Measurements from ENCODE around the gene MZT1.

The MZT1 gene

DNA sequence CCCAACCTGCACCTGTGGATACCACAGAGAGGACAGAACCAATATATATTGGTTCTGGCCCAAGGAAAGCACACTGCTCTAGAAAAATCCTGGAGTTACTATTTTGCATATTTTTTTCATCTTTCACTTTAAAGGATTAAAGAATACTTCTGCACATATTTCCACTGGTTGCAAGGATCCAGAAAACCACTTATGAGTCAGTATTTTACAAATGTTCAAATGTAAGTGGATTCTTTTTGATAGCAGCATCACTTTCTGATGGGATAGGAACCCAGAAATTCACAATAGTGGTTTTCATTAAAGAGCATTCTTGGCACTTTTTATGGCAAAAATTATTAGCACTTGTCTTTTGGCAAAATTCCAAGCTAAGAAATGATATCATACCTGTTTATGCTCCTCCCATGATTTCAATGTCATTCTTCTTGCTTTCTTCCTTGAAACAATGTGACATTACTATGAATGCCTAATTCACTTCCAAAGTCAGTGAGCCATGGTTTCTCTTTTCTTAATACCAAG lies 38.2 kb downstream of the MZT1 start:
- H3K9me3 ChIP-seq (ENCODE audit: control insufficient read depth in 2 of 2, low read length in 2 of 2), result no peaks in the 10 kb centered on the region
- no peak overlapping the region for H3K4me3 ChIP-seq (ENCODE audit: low read length in 2 of 2)
- no peaks in the 10 kb centered on the region for H3K36me3 ChIP-seq (ENCODE audit: control insufficient read depth in 2 of 2, insufficient read depth in 2 of 2, low read length in 2 of 2)
- no peak overlapping the region for H3K27ac ChIP-seq (ENCODE audit: low read depth in 2 of 2, low read length in 2 of 2)
- no peaks in the 10 kb centered on the region for H3K4me1 ChIP-seq (ENCODE audit: control insufficient read depth in 2 of 2, insufficient read depth in 2 of 2, low read length in 2 of 2)
- no peaks in the 10 kb centered on the region for H3K27me3 ChIP-seq (ENCODE audit: control insufficient read depth in 2 of 2, insufficient read depth in 2 of 2, low read length in 2 of 2)
- no peak overlapping the region for H3K9ac ChIP-seq (ENCODE audit: low read depth in 1 of 2, low read length in 2 of 2)

DNA sequence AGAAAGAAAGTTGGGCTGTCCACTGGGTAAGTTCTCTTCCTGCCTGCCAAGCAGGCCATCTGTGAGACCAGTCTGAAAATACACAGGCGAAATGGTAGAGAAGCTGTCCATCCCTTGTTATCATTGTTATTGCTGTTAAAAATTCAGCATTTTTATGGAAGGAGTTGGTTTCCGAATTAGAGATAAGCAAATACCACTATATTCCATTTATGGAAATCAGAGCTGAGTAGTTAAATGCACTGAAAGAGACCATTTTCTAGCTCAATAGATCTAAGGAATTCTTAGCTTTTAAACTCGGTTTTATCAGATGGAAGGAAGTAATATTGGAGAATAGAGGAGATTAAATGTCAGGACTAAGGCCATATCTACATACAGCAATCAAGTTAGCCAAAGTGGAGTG lies 40.7 kb downstream of the MZT1 start:
- Histone ChIP-seq H3K4me1 (ENCODE audit: control insufficient read depth in 2 of 2, insufficient read depth in 2 of 2, low read length in 2 of 2) (no peaks in the 10 kb centered on the region), H3K27me3 (ENCODE audit: control insufficient read depth in 2 of 2, insufficient read depth in 2 of 2, low read length in 2 of 2) (no peaks in the 10 kb centered on the region), H3K9me3 (ENCODE audit: control insufficient read depth in 2 of 2, low read length in 2 of 2) (no peaks in the 10 kb centered on the region), H3K4me3 (ENCODE audit: low read length in 2 of 2) (no peak overlapping the region), H3K27ac (ENCODE audit: low read depth in 2 of 2, low read length in 2 of 2) (no peak overlapping the region), H3K36me3 (ENCODE audit: control insufficient read depth in 2 of 2, insufficient read depth in 2 of 2, low read length in 2 of 2) (no peaks in the 10 kb centered on the region), H3K9ac (ENCODE audit: low read depth in 1 of 2, low read length in 2 of 2) (no peak overlapping the region)

DNA sequence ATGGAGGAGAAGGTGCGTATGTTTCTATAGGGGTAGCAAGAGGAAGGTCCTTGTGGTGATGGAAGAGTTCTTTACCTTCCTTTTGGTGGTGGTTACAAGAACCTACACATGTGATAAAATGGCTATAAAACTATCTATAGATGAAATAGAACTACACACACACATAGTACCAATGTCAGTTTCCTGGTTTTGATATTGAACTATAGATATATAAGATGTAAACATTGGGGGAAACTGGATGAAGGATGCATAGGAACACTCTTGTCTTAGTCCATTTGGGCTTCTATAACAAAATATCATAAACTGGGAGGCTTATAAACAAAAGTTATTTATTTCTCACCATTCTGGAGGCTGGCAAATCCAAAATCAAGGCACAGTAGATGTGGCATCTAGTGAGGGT lies 47.1 kb downstream of the MZT1 start:
- Histone ChIP-seq H3K4me3 (ENCODE audit: low read length in 2 of 2) (no peak overlapping the region), H3K27ac (ENCODE audit: low read depth in 2 of 2, low read length in 2 of 2) (no peak overlapping the region), H3K9me3 (ENCODE audit: control insufficient read depth in 2 of 2, low read length in 2 of 2) (no peaks in the 10 kb centered on the region), H3K4me1 (ENCODE audit: control insufficient read depth in 2 of 2, insufficient read depth in 2 of 2, low read length in 2 of 2) (no peaks in the 10 kb centered on the region), H3K9ac (ENCODE audit: low read depth in 1 of 2, low read length in 2 of 2) (no peak overlapping the region), H3K36me3 (ENCODE audit: control insufficient read depth in 2 of 2, insufficient read depth in 2 of 2, low read length in 2 of 2) (no peaks in the 10 kb centered on the region), H3K27me3 (ENCODE audit: control insufficient read depth in 2 of 2, insufficient read depth in 2 of 2, low read length in 2 of 2) (no peaks in the 10 kb centered on the region)

DNA sequence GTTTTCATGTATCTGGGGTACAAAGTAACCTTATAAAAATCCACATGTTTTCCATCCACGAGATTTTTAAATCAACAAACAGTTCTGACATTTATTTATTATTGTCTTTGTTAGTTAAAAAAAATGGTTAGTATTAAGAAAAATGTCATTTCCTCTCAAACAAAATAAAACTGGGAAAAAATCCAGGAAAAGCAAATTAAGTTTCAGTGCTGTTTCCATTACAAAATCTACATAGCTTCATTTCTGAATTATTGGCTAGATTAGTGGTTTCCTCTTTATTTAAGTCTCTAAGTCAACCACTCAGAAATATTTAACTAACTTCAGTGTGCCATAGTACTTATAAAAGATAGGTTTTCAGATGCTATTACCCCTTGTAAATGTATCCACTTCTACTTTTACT lies 49.1 kb downstream of the MZT1 start:
- no peaks in the 10 kb centered on the region for H3K4me1 ChIP-seq (ENCODE audit: control insufficient read depth in 2 of 2, insufficient read depth in 2 of 2, low read length in 2 of 2)
- H3K9me3 ChIP-seq (ENCODE audit: control insufficient read depth in 2 of 2, low read length in 2 of 2), result no peaks in the 10 kb centered on the region
- H3K27ac ChIP-seq (ENCODE audit: low read depth in 2 of 2, low read length in 2 of 2), result no peak overlapping the region
- no peak overlapping the region for H3K4me3 ChIP-seq (ENCODE audit: low read length in 2 of 2)
- no peaks in the 10 kb centered on the region for H3K27me3 ChIP-seq (ENCODE audit: control insufficient read depth in 2 of 2, insufficient read depth in 2 of 2, low read length in 2 of 2)
- no peak overlapping the region for H3K9ac ChIP-seq (ENCODE audit: low read depth in 1 of 2, low read length in 2 of 2)
- H3K36me3 ChIP-seq (ENCODE audit: control insufficient read depth in 2 of 2, insufficient read depth in 2 of 2, low read length in 2 of 2), result no peaks in the 10 kb centered on the region

DNA sequence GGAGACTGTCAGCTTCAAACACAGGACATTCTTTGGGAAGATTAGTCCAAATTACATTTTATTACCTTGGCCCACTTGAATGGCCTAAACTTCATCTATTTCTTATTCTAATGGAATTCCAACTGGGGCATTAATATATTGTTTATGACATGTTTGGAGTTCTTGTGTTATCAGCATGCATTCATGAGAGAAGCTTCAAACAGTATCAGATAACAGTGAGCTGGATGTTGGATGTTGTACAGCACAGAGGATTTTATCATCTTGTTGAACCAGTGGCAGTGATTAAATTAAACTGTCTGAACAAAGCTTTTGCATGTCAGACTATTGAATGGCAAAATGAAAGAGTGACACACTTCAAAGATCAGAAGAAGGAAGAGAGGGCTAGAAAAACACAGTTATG lies 50.0 kb downstream of the MZT1 start:
- no peaks in the 10 kb centered on the region for H3K36me3 ChIP-seq (ENCODE audit: control insufficient read depth in 2 of 2, insufficient read depth in 2 of 2, low read length in 2 of 2)
- no peaks in the 10 kb centered on the region for H3K4me1 ChIP-seq (ENCODE audit: control insufficient read depth in 2 of 2, insufficient read depth in 2 of 2, low read length in 2 of 2)
- no peak overlapping the region for H3K9ac ChIP-seq (ENCODE audit: low read depth in 1 of 2, low read length in 2 of 2)
- H3K27me3 ChIP-seq (ENCODE audit: control insufficient read depth in 2 of 2, insufficient read depth in 2 of 2, low read length in 2 of 2), result no peaks in the 10 kb centered on the region
- H3K27ac ChIP-seq (ENCODE audit: low read depth in 2 of 2, low read length in 2 of 2), result no peak overlapping the region
- H3K4me3 ChIP-seq (ENCODE audit: low read length in 2 of 2), result no peak overlapping the region
- no peaks in the 10 kb centered on the region for H3K9me3 ChIP-seq (ENCODE audit: control insufficient read depth in 2 of 2, low read length in 2 of 2)

DNA sequence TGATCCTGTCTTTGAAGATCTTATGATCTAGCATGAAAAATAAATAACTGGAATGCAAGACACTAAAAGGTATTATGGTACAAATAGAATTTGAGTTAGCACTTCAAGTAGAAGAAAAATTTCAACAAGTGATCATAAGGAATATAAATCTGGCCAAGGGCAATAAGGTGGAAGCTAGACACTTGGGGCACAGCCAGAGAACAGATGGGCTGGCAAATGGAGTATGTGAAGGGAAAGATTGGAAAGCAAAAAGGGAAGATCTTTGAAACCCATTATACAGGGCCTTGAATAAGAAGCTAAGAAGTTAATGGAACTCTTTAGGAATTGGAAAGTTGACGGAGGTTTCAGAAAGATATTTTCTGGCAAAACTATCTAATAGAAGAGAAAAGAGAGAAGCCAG lies 61.0 kb downstream of the MZT1 start:
- Histone ChIP-seq H3K27me3 (ENCODE audit: control insufficient read depth in 2 of 2, insufficient read depth in 2 of 2, low read length in 2 of 2) (no peaks in the 10 kb centered on the region), H3K4me1 (ENCODE audit: control insufficient read depth in 2 of 2, insufficient read depth in 2 of 2, low read length in 2 of 2) (no peaks in the 10 kb centered on the region), H3K9ac (ENCODE audit: low read depth in 1 of 2, low read length in 2 of 2) (no peak overlapping the region)

DNA sequence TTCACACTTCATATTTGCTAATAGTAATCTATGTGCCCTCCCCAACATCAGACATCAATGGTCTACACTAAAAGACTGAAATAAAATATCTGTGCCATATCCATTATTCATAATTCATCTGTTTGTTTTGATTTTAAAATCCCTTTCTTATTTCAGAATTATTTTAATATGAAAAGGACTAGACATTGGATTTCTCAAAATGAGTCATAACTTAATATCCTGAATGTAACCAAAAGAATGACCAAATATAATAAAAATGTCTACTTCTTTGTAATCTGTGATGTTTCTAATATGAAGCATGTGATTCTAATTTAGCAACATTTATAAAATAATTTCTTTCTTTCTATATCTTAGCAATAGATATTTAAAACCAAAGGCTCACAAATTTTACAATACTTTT lies 64.9 kb downstream of the MZT1 start:
- Histone ChIP-seq H3K27me3 (ENCODE audit: control insufficient read depth in 2 of 2, insufficient read depth in 2 of 2, low read length in 2 of 2) (no peaks in the 10 kb centered on the region), H3K9ac (ENCODE audit: low read depth in 1 of 2, low read length in 2 of 2) (no peak overlapping the region)

More for the DNA sequence above, 61.0 kb downstream of the MZT1 start:
- no peaks in the 10 kb centered on the region for H3K9me3 ChIP-seq (ENCODE audit: control insufficient read depth in 2 of 2, low read length in 2 of 2)
- no peak overlapping the region for H3K4me3 ChIP-seq (ENCODE audit: low read length in 2 of 2)
- H3K36me3 ChIP-seq (ENCODE audit: control insufficient read depth in 2 of 2, insufficient read depth in 2 of 2, low read length in 2 of 2), result no peaks in the 10 kb centered on the region
- H3K27ac ChIP-seq (ENCODE audit: low read depth in 2 of 2, low read length in 2 of 2), result no peak overlapping the region

More for the DNA sequence above, 64.9 kb downstream of the MZT1 start:
- Histone ChIP-seq H3K4me3 (ENCODE audit: low read length in 2 of 2) (no peak overlapping the region), H3K4me1 (ENCODE audit: control insufficient read depth in 2 of 2, insufficient read depth in 2 of 2, low read length in 2 of 2) (no peaks in the 10 kb centered on the region), H3K36me3 (ENCODE audit: control insufficient read depth in 2 of 2, insufficient read depth in 2 of 2, low read length in 2 of 2) (no peaks in the 10 kb centered on the region), H3K9me3 (ENCODE audit: control insufficient read depth in 2 of 2, low read length in 2 of 2) (no peaks in the 10 kb centered on the region), H3K27ac (ENCODE audit: low read depth in 2 of 2, low read length in 2 of 2) (no peak overlapping the region)
